ENCODE results near the gene DHRS3.

GRCh38 chr1:12546771-12547585 is 71.0 kb downstream of the DHRS3 start:
- no peak for TF ChIP-seq CTCF (IDR thresholded peaks at IDR 0.05)
- TF ChIP-seq POLR2A (IDR thresholded peaks at IDR 0.05) = no peak
- TF ChIP-seq POLR2AphosphoS5 (IDR thresholded peaks at IDR 0.05) = peak; percentile 17

All from gastroesophageal sphincter (tissue), 3 donors.